HG03066 (cell line): Measurements from ENCODE around the gene NDRG2.

ENCODE experiments used
- ATAC-seq: cut with Tn5 transposase; IDR thresholded peaks from one replicate; pipeline ENCODE4 v1.9.1; 2021; ENCODE audit warnings: low read depth; ENCODE audit not compliant: unreplicated experiment

Gene NDRG2

GRCh38 chr14:20978687-20979086, 46.2 kb downstream of the NDRG2 start:
- ATAC-seq, result no peak

GRCh38 chr14:20976291-20976690, 48.6 kb downstream of the NDRG2 start:
- no peak for ATAC-seq

DNA sequence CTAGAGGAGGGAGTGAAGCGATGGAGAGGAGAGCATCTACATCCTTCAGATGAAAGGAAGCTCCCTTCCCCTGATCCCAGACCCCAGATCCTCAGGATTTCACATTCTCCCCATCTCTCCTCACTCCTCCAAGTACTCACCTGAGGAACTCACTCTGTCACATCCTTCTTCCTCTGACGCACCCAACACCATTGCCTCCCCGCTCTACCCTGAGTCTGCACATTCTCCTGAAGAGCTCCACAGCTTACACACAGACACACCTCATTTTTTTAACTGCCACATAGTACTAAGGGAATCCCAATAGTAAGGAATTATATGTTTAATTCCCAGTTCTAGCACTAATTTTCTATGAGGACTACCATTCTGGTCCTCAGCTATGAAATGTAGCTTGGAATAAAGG, 51.4 kb downstream of the NDRG2 start:
- no peak for ATAC-seq

GRCh38 chr14:20971705-20972021, 53.2 kb downstream of the NDRG2 start:
- no peak for ATAC-seq

DNA sequence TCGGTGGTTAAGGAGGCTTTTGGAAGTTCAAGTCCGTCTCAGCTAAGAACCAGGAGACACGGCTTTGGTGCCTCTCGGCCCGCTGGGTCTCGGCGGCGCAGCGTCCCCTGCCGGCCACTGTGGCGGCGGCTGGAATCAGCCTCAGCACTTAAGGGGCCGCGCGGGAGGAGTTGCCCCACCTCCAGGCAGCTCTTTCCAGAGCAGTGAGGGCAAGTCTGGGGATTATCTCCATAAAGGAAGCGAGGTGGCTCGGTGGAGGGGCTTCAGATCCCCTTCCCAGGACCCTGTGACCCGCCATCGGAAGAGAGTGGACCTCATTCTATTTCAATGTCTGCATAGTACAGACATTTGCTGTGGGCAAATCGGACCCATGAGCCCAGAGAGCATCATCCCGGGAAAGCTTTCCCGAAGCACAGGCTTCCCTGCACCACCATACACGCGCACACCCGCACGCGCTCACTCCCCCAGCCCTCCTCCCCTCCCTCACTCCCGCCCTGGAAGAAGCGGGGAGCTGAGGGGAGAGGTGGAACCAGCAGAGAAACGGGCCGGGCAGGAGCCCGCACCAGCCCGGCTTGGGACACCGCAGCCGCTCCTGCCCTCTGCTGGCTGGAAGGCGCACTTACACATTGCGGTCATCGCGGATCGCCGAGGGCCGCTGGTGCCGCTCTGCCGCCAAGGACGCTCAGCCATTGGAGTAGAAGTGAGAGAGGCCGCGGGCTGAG, 53.7 kb downstream of the NDRG2 start:
- peak; percentile 92 for ATAC-seq

- ATAC-seq, result peak; percentile 25
Measured at GRCh38 chr14:20970647-20970982, 54.2 kb downstream of the NDRG2 start.

GRCh38 chr14:20969336-20969735, 55.5 kb downstream of the NDRG2 start:
- no peak for ATAC-seq
